Caco-2 (cell line): ENCODE results near the gene STXBP5L. TPM values are rescaled to one million over a fixed set of nuclear protein-coding genes. Genes with fewer than 3 reads are reported as not detected.
"Not testable (repeated sequence)": the region's sequence is repeated elsewhere in the genome, so short reads cannot be mapped to it uniquely, and the experiment has no call there.

Experiments
- BruUV-seq: library from RNA; stranded (reverse); fragments of 400-500 nt; replicated peaks from 2 replicates; lab custom pipeline; 2021; lab: Mats Ljungman, UMichigan
- CTCF ChIA-PET: fragments of 300-600 bp; sonication (Branson Sonifier 250); formaldehyde crosslinking; loops from one replicate; lab custom pipeline; 2022; ENCODE audit warnings: antibody characterized with exemption; lab: Charles Lee
- POLR2A ChIA-PET: fragments of 300-600 bp; sonication (Branson Sonifier 250); formaldehyde crosslinking; loops from one replicate; lab custom pipeline; 2022; ENCODE audit warnings: antibody characterized with exemption; lab: Charles Lee
- DNase-seq, 2 experiments: peaks; one replicate each; pipeline versions ENCODE4 v3.0.0 to v3.0.0-alpha.2; 2020 to 2022
- H3K27me3 ChIP-seq: replicated peaks from 2 replicates; pipeline ENCODE4 v1.6.0; 2011; ENCODE audit warnings: low read length; ENCODE audit not compliant: control insufficient read depth, insufficient read depth
- H3K36me3 ChIP-seq: 2 replicates; pipeline ENCODE4 v1.5.1; 2011; ENCODE audit warnings: low read length; ENCODE audit not compliant: control insufficient read depth, insufficient read depth
- H3K4me1 ChIP-seq: fragments of 250-450 bp; sonication (Bioruptor Pico); 2 replicates; pipeline ENCODE4 v1.5.1; 2020; ENCODE audit warnings: mild to moderate bottlenecking
- H3K4me3 ChIP-seq: 2 replicates; pipeline ENCODE4 v1.5.1; 2011; ENCODE audit warnings: low read depth, mild to moderate bottlenecking, control low read depth, low read length
- H3K9me3 ChIP-seq: fragments of 250-450 bp; sonication (Bioruptor Pico); 2 replicates; pipeline ENCODE4 v1.5.1; 2020; ENCODE audit warnings: mild to moderate bottlenecking, moderate library complexity
- H3K27ac Mint-ChIP-seq: one replicate; pipeline ENCODE4 v1.8.0; 2022; ENCODE audit warnings: mixed read lengths; ENCODE audit not compliant: unreplicated experiment
- H3K27me3 Mint-ChIP-seq: one replicate; pipeline ENCODE4 v1.8.0; 2022; ENCODE audit warnings: mixed read lengths; ENCODE audit not compliant: insufficient read depth, unreplicated experiment
- H3K36me3 Mint-ChIP-seq: one replicate; pipeline ENCODE4 v1.8.0; 2022; ENCODE audit warnings: mild to moderate bottlenecking, mixed read lengths; ENCODE audit not compliant: insufficient read depth, unreplicated experiment
- H3K4me1 Mint-ChIP-seq: one replicate; pipeline ENCODE4 v1.8.0; 2022; ENCODE audit warnings: low read depth, mixed read lengths; ENCODE audit not compliant: unreplicated experiment
- H3K4me3 Mint-ChIP-seq: one replicate; pipeline ENCODE4 v1.8.0; 2022; ENCODE audit warnings: mild to moderate bottlenecking, moderate library complexity, mixed read lengths; ENCODE audit not compliant: unreplicated experiment
- H3K9me3 Mint-ChIP-seq: one replicate; pipeline ENCODE4 v1.8.0; 2022; ENCODE audit warnings: mixed read lengths; ENCODE audit not compliant: unreplicated experiment
- CTCF ChIP-seq, 2 experiments: fragments of 200-600 bp in 1 of 2; IDR thresholded peaks; 1 replicate in 1 of 2; 2 replicates in 1 of 2; pipeline versions ENCODE4 v1.5.1 to v1.8.0; 2011 to 2022; ENCODE audit warnings: antibody characterized with exemption in 1 of 2, control low read depth in 1 of 2, inconsistent platforms in 1 of 2, low read depth in 1 of 2, low read length in 1 of 2, mild to moderate bottlenecking in 1 of 2, moderate library complexity in 1 of 2; ENCODE audit not compliant: insufficient read depth in 1 of 2, severe bottlenecking in 1 of 2, unreplicated experiment in 1 of 2
- intact Hi-C: fragments of 100-400 bp; cut with micrococcal nuclease; formaldehyde crosslinking; loops from one replicate; pipeline ENCODE4 v1.10.0; 2022; ENCODE audit not compliant: unreplicated experiment
- total RNA-seq: library from RNA; stranded (reverse); gene quantifications from 2 replicates; pipeline ENCODE4 v1.2.3, GENCODE V29; 2022

STXBP5L gene
- total RNA-seq, 1 experiment from 2014 or later = not detected

GRCh38 chr3:120892921-120893320, 15.1 kb upstream of the STXBP5L start:
- POLR2A ChIA-PET = no interaction called here
- Mint-ChIP-seq H3K9me3 (no peaks in the 10 kb centered on the region), H3K27me3 (no peaks in the 10 kb centered on the region), H3K4me3 (no peak overlapping the region), H3K4me1 (no peaks in the 10 kb centered on the region), H3K27ac (no peak overlapping the region), H3K36me3 (no peaks in the 10 kb centered on the region)
- DNase-seq = no peak
- intact Hi-C loops = no loop called here
- H3K36me3 ChIP-seq = no peaks in the 10 kb centered on the region
- no peaks in the 10 kb centered on the region for H3K27me3 ChIP-seq
- CTCF ChIA-PET = no interaction called here
- no peak for TF ChIP-seq CTCF (IDR thresholded peaks at IDR 0.05; ENCODE audit: insufficient read depth in 1 of 2, low read depth in 1 of 2, low read length in 1 of 2, severe bottlenecking in 1 of 2, unreplicated experiment in 1 of 2)
- H3K4me1 ChIP-seq = no peaks in the 10 kb centered on the region
- BruUV-seq = no TSS peak
- H3K9me3 ChIP-seq = no peaks in the 10 kb centered on the region
- H3K4me3 ChIP-seq = no peak overlapping the region

GRCh38 chr3:120894316-120895057, 13.5 kb upstream of the STXBP5L start:
- H3K27me3 ChIP-seq = no peaks in the 10 kb centered on the region
- Mint-ChIP-seq H3K27ac (no peak overlapping the region), H3K4me3 (no peak overlapping the region), H3K36me3 (no peaks in the 10 kb centered on the region), H3K27me3 (no peaks in the 10 kb centered on the region), H3K9me3 (no peaks in the 10 kb centered on the region), H3K4me1 (no peaks in the 10 kb centered on the region)
- no peak overlapping the region for H3K4me3 ChIP-seq
- no peaks in the 10 kb centered on the region for H3K36me3 ChIP-seq
- H3K4me1 ChIP-seq = no peaks in the 10 kb centered on the region
- TF ChIP-seq CTCF (IDR thresholded peaks at IDR 0.05; ENCODE audit: insufficient read depth in 1 of 2, low read depth in 1 of 2, low read length in 1 of 2, severe bottlenecking in 1 of 2, unreplicated experiment in 1 of 2) = no peak
- ChIA-PET POLR2A (no interaction called here), CTCF (interaction anchor here (0.6 kb wide), 1 partner anchor 113 kb away, joined by 3 read pairs; no protein-coding TSS in a partner anchor)
- no TSS peak for BruUV-seq
- intact Hi-C loops = no loop called here
- no peaks in the 10 kb centered on the region for H3K9me3 ChIP-seq
- DNase-seq = no peak

- H3K4me3 Mint-ChIP-seq, intact Hi-C loops, H3K4me1 Mint-ChIP-seq, H3K9me3 Mint-ChIP-seq, H3K27me3 ChIP-seq, POLR2A ChIA-PET, H3K36me3 ChIP-seq, H3K36me3 Mint-ChIP-seq, DNase-seq, H3K4me3 ChIP-seq, H3K4me1 ChIP-seq, H3K9me3 ChIP-seq, H3K27ac Mint-ChIP-seq, BruUV-seq, CTCF ChIA-PET: not testable (repeated sequence)
- H3K27me3 Mint-ChIP-seq = peaks cover 11% of the 10 kb centered on the region
These were observed 6.3 kb upstream of the STXBP5L start for GRCh38 chr3:120901716-120902115.
